ENCODE data around the gene KANK4.
"Not testable (repeated sequence)": the region's sequence is repeated elsewhere in the genome, so short reads cannot be mapped to it uniquely, and the experiment has no call there.

The KANK4 gene

DNA sequence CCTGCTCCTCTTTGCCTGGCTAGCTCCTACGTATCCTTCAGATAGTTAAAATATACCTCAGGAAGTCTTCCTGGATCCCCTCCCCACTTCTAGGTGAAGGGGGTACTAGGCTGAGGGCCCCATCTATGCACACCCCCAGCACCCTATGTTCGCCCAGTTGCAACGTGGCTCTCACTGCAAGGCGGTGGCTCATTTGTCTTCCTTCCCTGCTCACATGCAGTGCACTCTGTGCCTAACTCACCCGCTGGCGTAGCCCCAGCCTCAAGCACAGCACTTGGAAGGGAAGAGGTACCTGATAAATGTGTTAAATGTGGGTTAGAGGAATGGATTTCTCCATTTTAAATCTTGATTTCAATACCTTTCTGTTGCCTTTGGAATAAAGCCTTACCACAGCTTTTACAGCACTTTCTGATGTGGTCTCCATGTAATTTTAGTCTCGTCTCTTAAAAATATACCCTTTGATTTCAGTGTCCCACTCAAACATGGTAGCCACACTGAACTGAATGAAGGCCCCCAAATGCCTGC lies 85.2 kb downstream of the KANK4 start:
- DNase-seq: no peak

DNA sequence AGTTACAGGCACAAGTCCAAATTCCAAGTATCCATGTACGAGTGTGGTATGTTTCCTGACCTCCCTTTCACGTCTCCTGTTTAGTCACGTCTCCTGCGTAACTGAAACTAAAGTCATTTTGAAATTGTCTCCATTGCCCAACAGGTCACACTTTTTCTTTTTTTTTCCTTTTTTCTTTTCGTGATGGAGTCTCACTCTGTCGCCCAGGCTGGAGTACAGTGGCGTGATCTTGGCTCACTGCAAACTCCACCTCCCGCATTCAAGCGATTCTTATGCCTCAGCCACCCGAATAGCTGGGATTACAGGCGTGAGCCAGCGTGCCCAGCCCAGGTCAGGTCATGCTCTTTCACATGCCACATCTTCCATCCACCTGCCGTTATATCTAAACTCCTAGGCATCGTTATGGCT lies 86.4 kb downstream of the KANK4 start:
- no peak for DNase-seq

DNA sequence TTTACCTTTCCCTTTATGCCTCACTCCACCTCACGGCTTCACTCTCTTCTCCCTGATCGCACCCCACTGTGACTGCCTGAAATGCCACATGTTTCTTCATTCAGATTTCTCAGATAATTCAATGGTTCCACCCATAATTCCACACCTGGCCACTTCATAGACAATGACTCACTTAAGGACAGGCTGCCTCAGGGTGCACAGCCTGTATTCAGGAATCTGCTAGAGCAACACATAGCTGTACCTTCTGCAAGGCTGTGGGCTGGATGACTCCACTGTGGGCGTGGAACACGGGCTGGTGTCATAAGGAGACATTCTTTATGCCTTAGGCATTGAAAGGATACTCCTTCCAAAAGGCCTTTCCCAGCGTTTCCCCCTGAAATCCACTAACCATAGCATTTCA lies 88.5 kb downstream of the KANK4 start:
- DNase-seq: no peak

DNA sequence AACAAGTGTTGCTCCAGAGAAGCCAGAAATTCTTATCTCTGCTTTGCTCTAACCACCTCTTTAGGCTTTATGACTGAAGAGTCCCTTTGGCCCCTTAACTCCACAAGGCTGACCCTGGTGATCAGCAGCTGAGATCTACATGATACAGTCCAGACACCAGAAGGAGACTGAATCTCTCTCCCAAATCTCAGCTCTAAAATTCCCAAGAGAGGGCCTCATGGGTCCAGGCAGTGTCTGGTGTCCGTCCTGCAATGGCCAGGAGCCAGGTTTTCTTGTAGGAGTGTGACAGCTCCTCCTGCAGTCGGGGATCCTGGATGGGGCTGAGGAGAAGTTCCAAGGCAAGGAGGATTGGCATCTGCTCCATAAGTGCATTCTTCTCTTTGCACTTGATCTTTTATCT lies 89.3 kb downstream of the KANK4 start:
- no peak for DNase-seq

DNA sequence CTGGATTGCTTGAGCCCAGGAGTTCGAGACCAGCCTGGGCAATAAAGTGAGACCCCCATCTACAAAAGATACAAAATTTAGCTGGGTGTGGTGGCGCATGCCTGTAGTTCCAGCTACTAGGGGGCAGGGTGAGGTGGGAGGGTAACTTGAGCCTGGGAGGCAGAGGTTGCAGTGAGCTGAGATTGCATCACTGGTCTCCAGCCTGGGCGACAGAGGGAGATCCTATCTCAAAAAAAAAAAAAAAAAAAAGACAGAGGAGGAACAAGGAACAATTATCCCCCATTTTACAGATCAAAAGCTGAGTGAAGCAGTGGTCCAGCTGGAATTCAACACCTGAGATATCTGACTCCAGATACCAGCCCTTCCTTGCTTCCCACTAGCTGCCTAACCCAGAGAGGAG lies 89.8 kb downstream of the KANK4 start:
- DNase-seq: no peak

DNA sequence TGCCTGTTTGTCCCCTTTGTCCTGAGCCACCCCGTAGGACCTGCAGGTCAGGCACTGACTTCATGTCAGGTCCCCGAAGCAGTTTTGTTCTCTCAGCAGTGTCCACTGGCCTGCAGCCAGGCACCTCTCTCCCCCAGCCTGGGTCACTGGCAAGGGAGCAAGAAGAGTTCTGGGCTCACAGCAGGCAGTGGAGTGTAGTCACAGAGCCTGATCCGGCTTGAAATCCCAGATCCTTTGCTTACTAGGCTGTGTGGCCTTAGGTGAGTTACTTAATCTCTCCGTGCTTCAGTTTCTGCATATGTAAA lies 90.4 kb downstream of the KANK4 start:
- no peak for DNase-seq

DNA sequence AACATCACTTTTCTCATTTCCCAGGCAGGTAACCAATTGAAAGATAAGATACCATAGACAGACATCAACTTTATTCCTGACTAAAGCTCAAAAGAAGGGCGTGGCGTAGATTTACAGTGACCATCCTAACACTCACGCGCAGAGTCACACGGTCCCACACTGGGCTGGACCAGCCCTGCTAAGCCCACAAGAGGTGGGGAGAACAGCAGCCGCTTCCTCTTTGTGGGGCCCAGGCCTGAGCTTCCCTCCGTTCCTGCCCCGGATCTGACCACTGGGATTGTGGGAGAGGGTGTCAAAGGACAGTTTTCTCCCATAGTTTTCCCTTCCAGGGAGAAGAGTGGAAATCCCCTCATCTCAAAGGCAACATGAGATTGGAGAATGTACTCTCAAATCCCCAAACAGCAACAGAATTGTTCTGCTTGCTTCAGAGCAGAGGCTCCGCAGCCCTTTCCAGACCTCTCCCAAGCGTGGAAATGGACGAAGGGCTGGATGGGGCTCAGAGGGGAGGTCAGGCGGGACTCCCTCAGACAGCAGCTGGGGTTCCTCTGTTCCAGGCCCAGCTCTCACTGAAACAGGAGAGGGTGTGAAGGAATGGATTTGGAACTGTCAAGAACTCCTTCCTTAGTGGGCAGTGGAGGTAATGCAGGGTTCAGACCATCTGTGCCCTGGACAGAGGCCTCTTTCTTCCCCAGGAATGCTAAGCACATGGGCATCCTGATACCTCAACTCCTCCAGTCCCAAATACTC lies 90.9 kb downstream of the KANK4 start:
- DNase-seq: no peak

DNA sequence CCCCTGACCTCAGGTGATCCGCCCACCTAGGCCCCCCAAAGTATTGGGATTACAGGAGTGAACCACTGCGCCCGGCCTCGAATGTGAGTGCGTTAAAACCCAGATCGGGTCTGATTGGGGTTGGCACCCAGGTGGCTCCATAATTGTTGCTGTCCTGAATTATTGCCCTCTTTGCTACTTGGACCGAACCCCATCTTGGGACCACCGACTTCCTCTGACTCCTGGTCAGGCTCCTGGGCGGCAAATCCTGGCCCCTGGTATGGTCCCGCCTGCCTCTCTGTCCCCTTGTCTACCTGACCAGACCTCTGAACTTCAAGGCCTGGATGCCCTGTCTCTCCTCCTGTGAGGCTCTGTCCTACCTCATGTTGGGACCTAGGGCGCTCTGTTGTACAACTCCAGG lies 91.7 kb downstream of the KANK4 start:
- no peak for DNase-seq

DNA sequence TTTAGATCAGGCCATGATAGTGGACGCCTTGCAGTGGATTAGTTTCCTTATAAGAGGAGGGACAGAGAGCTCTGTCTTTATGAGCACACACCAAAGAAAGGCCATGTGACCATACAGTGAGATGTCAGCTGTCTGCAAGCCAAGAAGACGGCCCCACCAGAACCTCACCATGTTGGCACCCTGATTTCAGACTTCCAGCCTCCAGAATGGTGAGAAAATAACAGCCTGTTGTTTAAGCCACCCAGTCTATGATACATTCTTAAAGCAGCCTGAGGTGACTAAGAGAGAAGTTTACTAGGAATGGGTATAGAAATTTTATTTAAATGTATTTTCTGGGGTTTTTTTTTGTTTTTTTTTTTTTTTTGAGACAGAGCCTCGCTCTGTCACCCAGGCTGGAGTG lies 95.1 kb downstream of the KANK4 start:
- DNase-seq: no peak

DNA sequence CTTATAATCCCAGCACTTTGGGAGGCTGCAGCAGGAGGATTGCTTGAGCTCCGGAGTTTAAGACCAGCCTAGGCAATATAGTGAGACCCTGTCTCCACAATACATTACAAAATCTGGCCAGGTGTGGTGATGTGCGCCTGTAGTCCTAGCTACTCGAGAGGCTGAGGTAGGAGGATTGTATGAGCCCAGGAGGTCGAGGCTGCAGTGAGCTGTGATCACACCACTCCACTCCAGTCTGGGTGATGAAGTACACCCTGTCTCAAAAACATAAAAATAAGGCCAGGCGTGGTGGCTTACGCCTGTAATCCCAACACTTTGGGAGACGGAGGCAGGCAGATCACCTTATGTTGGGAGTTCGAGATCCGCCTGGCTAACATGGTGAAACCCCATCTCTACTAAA lies 96.9 kb downstream of the KANK4 start:
- DNase-seq: no peak

DNA sequence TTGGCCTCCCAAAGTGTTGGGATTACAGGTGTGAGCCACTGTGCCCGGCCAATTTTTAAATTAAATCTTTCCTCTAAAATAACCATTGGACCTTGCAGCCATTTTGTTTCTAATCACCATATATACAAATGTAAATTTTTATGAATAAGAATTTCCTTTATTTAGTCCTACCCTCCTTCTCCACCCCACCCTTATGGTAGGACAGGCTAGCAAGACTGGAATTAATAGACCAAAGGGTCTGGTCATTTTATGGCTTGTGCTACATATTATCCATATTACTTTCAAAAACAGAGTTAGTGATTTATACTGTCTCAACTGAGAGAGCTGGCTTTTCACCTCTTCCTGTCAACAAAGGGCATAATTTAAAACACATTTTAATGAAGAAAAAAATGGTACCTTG lies 98.1 kb downstream of the KANK4 start:
- DNase-seq: no peak

DNA sequence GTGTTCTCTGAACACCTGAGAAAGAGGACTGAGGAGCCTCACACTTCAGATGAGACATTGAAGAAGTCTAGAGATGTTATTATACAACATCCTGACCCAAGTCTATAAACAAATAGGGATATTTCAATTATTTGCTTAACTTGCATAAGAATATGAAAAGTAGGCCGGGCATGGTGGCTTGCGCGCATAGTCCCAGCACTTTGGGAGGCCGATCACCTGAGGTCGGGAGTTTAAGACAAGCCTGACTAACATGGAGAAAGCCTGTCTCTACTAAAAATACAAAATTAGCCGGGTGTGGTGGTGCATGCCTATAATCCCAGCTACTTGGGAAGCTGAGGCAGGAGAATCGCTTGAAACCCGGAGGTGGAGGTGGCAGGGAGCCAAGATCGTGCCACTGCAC lies 98.8 kb downstream of the KANK4 start:
- DNase-seq: not testable (repeated sequence)

DNA sequence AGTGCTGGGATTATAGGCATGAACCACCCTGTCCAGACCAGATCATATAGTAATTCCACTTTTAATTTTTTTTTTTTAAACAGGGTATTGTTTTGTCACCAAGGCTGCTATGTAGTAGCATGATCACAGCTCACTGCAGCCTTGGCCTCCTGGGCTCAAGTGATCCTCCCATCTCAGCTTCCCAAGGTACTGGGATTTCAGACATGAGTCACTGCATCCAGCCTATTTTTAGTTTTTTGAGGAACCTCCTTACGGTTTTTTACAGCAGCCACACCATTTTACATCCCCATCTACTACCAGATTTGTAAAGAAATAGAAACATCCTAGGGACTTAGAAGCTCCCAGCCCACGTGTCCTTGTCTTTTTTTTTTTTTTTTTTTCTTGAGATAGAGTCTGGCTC lies 100.6 kb downstream of the KANK4 start:
- DNase-seq: no peak

DNA sequence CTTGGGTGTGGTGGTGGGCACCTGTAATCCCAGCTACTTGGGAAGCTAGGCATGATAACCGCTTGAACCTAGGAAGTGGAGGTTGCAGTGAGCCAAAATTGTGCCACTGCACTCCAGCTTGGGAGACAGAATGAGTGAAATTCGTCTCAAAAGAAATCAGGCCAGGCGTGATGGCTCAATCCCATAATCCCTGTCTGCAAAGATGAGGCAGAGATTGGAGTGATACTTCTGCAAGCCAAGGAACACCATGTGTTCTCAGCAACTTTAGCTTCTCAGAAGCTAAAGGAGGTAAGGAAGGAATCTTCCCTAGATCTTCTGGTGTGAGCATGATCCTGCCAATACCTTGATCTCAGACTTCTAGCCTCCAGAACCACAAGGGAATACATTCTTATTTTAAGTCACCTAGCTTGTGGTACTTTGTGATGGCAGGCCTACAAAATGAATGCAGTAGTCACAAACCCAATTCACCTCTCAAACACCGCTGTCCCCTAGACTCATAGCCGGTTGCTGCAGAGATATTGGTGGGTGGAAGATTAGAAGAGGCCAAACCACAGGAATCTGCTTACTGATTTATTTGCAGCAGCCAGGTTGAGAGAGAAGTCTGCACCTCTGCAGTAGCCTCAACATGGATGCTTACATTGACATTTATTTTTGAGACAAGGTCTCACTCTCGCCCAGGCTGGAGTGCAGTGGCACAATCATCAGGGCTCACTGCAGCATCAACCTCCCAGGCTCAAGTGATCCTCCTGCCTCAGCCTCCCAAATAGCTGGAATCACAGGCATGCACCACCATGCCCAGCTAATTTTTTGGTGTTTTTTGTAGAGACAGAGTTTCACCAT lies 105.9 kb downstream of the KANK4 start:
- no peak for DNase-seq

DNA sequence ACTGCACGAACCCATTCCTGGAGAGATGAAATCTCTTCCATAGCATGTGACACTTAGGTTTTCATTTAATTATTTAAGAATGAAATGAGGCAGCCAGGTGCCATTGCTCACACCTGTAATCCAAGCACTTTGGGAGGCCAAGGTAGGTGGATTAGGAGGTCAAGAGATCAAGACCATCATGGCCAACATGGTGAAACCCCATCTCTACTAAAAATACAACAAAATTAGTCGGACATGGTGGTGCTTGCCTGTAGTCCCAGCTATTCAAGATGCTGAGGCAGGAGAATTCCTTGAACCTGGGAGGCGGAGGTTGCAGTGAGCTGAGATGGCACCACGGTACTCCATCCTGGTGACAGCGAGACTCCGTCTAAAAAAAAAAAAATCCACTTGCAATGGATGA lies 106.8 kb downstream of the KANK4 start:
- DNase-seq: no peak

DNA sequence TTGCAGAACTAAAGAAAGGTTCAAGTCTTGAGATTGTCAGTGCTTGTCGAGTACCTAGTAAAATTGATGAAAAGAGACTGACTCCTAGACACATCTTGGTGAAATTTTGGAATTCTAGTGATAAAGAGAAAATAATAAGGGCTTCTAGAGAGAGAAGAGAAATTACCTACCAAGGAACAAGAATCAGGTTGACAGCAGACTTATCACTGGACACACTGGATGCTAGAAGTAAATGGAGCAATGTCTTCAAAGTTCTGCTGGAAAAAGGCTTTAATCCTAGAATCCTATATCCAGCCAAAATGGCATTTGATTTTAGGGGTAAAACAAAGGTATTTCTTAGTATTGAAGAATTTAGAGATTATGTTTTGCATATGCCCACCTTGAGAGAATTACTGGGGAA lies 108.3 kb downstream of the KANK4 start:
- DNase-seq: no peak

DNA sequence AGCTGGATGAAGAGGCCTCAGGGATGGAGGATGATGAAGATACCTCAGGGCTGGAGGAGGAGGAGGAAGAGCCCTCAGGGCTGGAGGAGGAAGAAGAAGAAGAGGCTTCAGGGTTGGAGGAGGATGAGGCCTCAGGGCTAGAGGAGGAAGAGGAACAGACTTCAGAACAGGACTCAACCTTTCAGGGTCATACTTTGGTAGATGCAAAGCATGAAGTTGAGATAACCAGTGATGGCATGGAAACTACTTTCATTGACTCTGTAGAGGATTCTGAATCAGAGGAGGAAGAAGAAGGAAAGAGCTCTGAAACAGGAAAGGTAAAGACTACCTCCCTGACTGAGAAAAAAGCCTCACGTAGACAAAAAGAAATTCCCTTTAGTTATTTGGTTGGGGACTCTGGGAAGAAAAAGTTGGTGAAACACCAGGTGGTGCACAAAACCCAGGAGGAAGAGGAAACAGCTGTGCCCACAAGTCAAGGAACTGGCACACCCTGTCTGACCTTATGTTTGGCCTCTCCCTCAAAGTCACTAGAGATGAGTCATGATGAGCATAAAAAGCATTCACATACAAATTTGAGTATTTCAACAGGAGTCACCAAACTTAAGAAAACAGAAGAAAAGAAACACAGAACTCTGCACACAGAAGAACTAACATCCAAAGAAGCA lies 109.2 kb downstream of the KANK4 start:
- DNase-seq: no peak

DNA sequence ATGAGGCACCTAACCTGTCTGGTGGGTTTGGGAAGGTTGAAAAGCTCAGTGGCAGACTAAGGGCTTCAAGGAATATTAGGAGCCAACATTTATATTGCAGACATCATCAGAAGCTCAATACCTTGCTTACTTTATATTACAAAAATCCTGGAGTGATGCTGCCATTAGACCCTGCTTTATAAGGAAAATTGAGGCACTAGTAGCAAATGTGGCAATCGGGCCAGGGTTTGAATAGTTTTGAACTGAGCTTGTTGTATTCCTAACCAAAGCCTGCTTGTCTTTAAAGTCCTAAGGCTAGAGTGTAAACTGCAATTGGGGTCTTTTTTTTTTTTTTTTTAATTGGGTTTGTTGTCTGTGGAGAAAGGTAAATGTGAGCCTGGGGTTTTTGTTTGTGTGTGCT lies 110.3 kb downstream of the KANK4 start:
- DNase-seq: no peak

DNA sequence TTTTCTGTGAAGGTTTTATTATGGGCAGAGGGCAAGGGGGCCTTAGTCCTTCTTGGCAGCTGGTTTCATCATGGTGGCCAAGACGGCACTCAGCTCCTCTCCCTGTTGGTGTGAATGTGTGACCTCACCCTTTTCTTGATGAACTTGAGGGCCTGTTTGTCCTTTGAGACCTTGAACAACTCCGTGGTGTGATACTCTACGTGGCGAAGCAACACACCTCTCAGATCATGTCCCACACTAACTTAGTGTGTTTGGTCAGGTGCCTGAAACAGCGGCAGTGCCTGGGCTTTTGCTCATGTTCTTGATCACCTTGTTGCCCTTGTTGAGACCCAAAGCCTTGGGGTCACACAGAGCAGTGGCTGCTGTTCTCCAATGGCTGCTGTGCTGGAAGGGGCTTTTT lies 111.1 kb downstream of the KANK4 start:
- no peak for DNase-seq

DNA sequence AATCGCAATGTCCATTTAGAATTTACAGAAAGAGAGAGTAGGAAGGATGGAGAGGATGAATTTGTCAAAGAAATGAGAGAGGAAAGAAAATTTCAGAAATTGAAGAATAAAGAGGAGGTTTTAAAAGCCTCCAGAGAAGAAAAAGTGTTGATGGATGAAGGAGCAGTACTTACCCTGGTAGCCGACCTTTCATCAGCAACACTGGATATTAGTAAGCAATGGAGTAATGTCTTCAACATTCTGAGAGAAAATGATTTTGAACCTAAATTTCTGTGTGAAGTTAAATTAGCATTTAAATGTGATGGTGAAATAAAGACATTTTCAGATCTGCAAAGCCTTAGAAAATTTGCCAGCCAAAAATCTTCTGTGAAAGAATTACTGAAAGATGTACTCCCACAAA lies 112.0 kb downstream of the KANK4 start:
- no peak for DNase-seq

DNA sequence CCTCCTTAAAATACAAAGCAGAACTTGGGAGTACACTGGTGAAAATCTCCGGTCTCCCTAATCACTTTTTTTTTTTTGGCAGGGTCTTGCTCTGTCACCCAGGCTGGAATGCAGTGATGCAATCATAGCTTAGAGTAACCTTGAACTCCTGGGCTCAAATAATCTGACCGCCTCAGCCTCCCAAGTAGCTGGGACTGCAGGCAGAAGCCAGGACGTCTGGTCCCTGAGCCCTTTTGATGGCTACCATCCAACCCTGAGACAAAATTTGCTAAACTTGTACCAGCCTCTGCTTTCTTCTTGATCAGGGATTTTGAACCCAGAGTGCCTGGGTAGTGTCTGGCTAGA lies 120.5 kb downstream of the KANK4 start:
- DNase-seq: no peak

DNA sequence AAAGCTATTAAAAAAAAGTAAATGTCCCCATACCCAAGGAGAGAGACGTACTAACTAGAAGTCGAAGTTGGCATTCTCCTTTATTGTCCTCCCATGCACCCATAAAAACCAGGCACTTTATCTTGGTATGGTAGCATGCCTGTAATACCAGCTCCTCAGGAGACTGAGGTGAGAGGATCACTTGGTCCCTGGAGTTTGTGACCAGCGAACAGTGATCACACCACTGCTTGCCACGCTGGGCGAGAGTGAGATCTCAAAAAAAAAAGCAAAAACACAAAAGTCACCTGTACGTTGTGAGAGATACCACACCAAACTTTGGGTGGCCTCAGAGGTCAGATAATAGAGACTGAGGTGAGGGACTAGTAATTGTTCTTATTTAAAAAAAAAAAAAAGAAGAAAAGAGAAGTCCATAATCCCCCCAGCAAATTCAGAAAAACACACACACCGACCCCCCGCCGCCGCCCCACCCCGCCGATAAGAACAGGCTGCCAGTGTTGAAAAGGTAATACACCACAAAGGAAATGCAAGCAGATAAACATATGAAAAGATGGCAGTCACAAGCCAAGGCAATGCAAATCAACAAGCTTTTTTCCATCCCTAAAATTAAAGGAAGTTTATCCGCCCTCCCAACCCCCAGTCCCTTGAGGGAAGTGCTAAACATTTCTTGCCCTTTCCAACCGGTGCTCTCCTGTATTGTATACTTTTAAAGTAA lies 121.0 kb downstream of the KANK4 start:
- DNase-seq: no peak

DNA sequence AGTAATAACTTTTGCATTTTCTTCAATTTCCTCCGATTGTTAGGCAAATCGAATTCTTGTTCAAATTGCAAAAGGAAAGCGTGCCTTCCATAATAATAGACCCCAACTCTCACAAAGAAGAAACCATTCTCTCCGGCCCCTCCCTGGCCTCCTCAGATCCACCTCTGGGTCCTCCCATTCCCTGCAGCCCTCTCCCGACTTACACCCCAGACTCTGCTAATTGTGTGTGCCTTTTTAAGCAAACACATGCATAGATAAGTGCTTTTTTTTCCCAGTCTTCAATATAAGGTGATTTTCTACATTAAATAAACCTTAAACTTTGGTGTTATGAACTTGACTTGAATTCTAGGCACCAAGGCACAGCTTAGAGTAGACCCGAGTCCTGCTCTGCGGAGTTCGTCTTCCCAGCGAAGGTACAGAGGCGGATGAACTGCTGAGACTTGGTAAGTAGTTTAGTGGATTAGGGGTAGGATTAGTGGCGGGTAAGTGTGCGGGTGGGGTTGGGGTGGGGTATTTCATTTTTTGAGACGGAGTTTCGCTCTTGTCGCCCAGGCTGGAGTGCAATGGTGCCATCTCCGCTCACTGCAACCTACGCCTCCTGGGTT lies 123.0 kb downstream of the KANK4 start:
- DNase-seq: no peak

Data from activated CD4-positive, alpha-beta T cell treated with anti-CD3 and anti-CD28 coated beads, Interleukin-2, amount 50 U/mL, for 4 hours (primary cell).